ENCODE measurements around the gene GDPD1. TPM values are rescaled to one million over a fixed set of nuclear protein-coding genes. Genes with fewer than 3 reads are reported as not detected.

Gene GDPD1
- total and polyA plus RNA-seq, 2 donors (not counting 1 experiment from before 2014, with no cell fraction given) = 0.95 to 2.7 TPM

GRCh38 chr17:59292174-59292523, 71.8 kb downstream of the GDPD1 start:
- no peak overlapping the region for H3K4me2 ChIP-seq (replicated peaks; ENCODE audit: low read depth, low read length, poor library complexity, severe bottlenecking)
- peaks cover 1% of the 10 kb centered on the region for H3K27me3 Mint-ChIP-seq
- H3K27me3 ChIP-seq (replicated peaks in 1 of 4; ENCODE audit: control extremely low read depth in 1 of 4, control insufficient read depth in 3 of 4, insufficient read depth in 4 of 4, low read length in 3 of 4) = peaks cover 0 to under 1% (median 0%) of the 10 kb centered on the region in 4 experiments
- no peak overlapping the region for H3K27ac Mint-ChIP-seq
- H3K9ac ChIP-seq (ENCODE audit: low read length) = no peak overlapping the region
- peaks cover 12% of the 10 kb centered on the region for H3K4me1 Mint-ChIP-seq
- intact Hi-C loops (cut with micrococcal nuclease) = no loop called here
- H3K9me3 ChIP-seq (ENCODE audit: control extremely low read depth in 1 of 3, control insufficient read depth in 2 of 3, insufficient read depth in 1 of 3, low read length in 2 of 3) = no peaks in the 10 kb centered on the region
- no peak overlapping the region for H3K4me3 Mint-ChIP-seq
- H3K4me3 ChIP-seq (ENCODE audit: control extremely low read depth in 1 of 5, extremely low read depth in 1 of 5, insufficient read depth in 1 of 5, low read depth in 2 of 5, low read length in 4 of 5) = no peak overlapping the region
- no peaks in the 10 kb centered on the region for H3K36me3 ChIP-seq (replicated peaks in 1 of 2; ENCODE audit: control extremely low read depth in 1 of 2, control insufficient read depth in 1 of 2, extremely low read depth in 1 of 2, insufficient read depth in 2 of 2, low read length in 1 of 2)
- peaks cover 0 to 11% of the 10 kb centered on the region in 2 donors for H3K4me1 ChIP-seq (ENCODE audit: control insufficient read depth in 2 of 2, insufficient read depth in 2 of 2, low read length in 2 of 2)
- DNase-seq = no peak
- H4K20me1 ChIP-seq (ENCODE audit: control insufficient read depth, insufficient read depth, low read length, poor library complexity, severe bottlenecking) = no peaks in the 10 kb centered on the region
- ChIA-PET CTCF (no interaction called here), POLR2A (no interaction called here)
- no CpG with 5 or more reads among the region's 1 CpG for WGBS (ENCODE audit: insufficient coverage)
- TF ChIP-seq, protein P1, sequence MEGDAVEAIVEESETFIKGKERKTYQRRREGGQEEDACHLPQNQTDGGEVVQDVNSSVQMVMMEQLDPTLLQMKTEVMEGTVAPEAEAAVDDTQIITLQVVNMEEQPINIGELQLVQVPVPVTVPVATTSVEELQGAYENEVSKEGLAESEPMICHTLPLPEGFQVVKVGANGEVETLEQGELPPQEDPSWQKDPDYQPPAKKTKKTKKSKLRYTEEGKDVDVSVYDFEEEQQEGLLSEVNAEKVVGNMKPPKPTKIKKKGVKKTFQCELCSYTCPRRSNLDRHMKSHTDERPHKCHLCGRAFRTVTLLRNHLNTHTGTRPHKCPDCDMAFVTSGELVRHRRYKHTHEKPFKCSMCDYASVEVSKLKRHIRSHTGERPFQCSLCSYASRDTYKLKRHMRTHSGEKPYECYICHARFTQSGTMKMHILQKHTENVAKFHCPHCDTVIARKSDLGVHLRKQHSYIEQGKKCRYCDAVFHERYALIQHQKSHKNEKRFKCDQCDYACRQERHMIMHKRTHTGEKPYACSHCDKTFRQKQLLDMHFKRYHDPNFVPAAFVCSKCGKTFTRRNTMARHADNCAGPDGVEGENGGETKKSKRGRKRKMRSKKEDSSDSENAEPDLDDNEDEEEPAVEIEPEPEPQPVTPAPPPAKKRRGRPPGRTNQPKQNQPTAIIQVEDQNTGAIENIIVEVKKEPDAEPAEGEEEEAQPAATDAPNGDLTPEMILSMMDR (IDR thresholded peaks at IDR 0.05) = no peak
- TF ChIP-seq EZH2 (IDR thresholded peaks at IDR 0.05; ENCODE audit: borderline replicate concordance, insufficient read depth, low read depth, low read length, poor library complexity, severe bottlenecking) = no peak
- no peak overlapping the region for H3K27ac ChIP-seq (ENCODE audit: low read length in 2 of 2)
- H3K9me3 Mint-ChIP-seq (ENCODE audit: insufficient read depth) = no peaks in the 10 kb centered on the region
- no peak for ATAC-seq (ENCODE audit: low read depth)
- no peak overlapping the region for H2AFZ ChIP-seq (ENCODE audit: insufficient read depth, low read depth, low read length, poor library complexity, severe bottlenecking)
- no peaks in the 10 kb centered on the region for H3K79me2 ChIP-seq (ENCODE audit: control insufficient read depth, insufficient read depth, low read length)

DNA sequence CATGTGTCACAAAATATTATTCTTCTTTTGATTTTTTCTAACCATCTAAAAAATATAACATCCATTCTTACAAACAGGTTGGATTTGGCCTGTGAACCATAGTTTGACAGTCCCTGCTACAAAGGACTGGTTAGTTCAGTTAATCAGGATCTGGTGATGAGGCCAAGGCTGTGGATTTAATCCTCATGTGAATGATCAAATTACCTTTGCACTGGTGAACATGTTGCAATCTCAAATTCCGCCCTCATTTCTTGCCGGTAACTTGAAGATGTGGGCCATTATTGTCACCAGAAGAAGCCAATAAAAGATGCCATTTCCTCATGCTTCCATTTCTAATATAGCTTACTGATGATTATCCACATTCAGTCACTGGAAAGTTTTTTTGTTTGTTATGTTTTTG, 75.9 kb downstream of the GDPD1 start:
- no peak overlapping the region for H2AFZ ChIP-seq (ENCODE audit: insufficient read depth, low read depth, low read length, poor library complexity, severe bottlenecking)
- DNase-seq = no peak
- no peak overlapping the region for H3K27ac ChIP-seq (ENCODE audit: low read length in 2 of 2)
- H3K27me3 ChIP-seq (replicated peaks in 1 of 4; ENCODE audit: control extremely low read depth in 1 of 4, control insufficient read depth in 3 of 4, insufficient read depth in 4 of 4, low read length in 3 of 4) = peaks cover 0 to 3% (median 0%) of the 10 kb centered on the region in 4 experiments
- peaks cover 4% of the 10 kb centered on the region in 2 donors for H3K4me1 ChIP-seq (ENCODE audit: control insufficient read depth in 2 of 2, insufficient read depth in 2 of 2, low read length in 2 of 2)
- H3K27me3 Mint-ChIP-seq = peaks cover 7% of the 10 kb centered on the region
- no peaks in the 10 kb centered on the region for H4K20me1 ChIP-seq (ENCODE audit: control insufficient read depth, insufficient read depth, low read length, poor library complexity, severe bottlenecking)
- no peak overlapping the region for H3K4me3 ChIP-seq (ENCODE audit: control extremely low read depth in 1 of 5, extremely low read depth in 1 of 5, insufficient read depth in 1 of 5, low read depth in 2 of 5, low read length in 4 of 5)
- no peaks in the 10 kb centered on the region for H3K36me3 ChIP-seq (replicated peaks in 1 of 2; ENCODE audit: control extremely low read depth in 1 of 2, control insufficient read depth in 1 of 2, extremely low read depth in 1 of 2, insufficient read depth in 2 of 2, low read length in 1 of 2)
- no peak overlapping the region for H3K4me2 ChIP-seq (replicated peaks; ENCODE audit: low read depth, low read length, poor library complexity, severe bottlenecking)
- CTCF ChIA-PET = interaction anchor here (1.2 kb wide), 1 partner anchor 15 kb away, joined by 3 read pairs; no protein-coding TSS in a partner anchor
- WGBS (ENCODE audit: insufficient coverage) = no CpG with 5 or more reads among the region's 2 CpGs
- H3K4me1 Mint-ChIP-seq = peaks cover 6% of the 10 kb centered on the region
- ATAC-seq (ENCODE audit: low read depth) = no peak
- peaks cover 3% of the 10 kb centered on the region for H3K9me3 Mint-ChIP-seq (ENCODE audit: insufficient read depth)
- no peaks in the 10 kb centered on the region for H3K9me3 ChIP-seq (ENCODE audit: control extremely low read depth in 1 of 3, control insufficient read depth in 2 of 3, insufficient read depth in 1 of 3, low read length in 2 of 3)
- H3K79me2 ChIP-seq (ENCODE audit: control insufficient read depth, insufficient read depth, low read length) = no peaks in the 10 kb centered on the region
- TF ChIP-seq EZH2 (IDR thresholded peaks at IDR 0.05; ENCODE audit: borderline replicate concordance, insufficient read depth, low read depth, low read length, poor library complexity, severe bottlenecking) = no peak
- TF ChIP-seq, protein P1 (IDR thresholded peaks at IDR 0.05) = no peak
- H3K9ac ChIP-seq (ENCODE audit: low read length) = no peak overlapping the region
- intact Hi-C loops (cut with micrococcal nuclease) = no loop called here
- POLR2A ChIA-PET = no interaction called here
- H3K4me3 Mint-ChIP-seq = no peak overlapping the region
- no peak overlapping the region for H3K27ac Mint-ChIP-seq

Data from B cell (primary cell).